ENCODE data around the gene CCDC88B. TPM values are rescaled to one million over a fixed set of nuclear protein-coding genes. Genes with fewer than 3 reads are reported as not detected.

The CCDC88B gene
- total and polyA plus RNA-seq, 9 of the 15 experiments (the other 6 are each of a cell fraction or from before 2014, with no cell fraction given), result 0.13 to 18.1 (median 7.9) TPM

DNA sequence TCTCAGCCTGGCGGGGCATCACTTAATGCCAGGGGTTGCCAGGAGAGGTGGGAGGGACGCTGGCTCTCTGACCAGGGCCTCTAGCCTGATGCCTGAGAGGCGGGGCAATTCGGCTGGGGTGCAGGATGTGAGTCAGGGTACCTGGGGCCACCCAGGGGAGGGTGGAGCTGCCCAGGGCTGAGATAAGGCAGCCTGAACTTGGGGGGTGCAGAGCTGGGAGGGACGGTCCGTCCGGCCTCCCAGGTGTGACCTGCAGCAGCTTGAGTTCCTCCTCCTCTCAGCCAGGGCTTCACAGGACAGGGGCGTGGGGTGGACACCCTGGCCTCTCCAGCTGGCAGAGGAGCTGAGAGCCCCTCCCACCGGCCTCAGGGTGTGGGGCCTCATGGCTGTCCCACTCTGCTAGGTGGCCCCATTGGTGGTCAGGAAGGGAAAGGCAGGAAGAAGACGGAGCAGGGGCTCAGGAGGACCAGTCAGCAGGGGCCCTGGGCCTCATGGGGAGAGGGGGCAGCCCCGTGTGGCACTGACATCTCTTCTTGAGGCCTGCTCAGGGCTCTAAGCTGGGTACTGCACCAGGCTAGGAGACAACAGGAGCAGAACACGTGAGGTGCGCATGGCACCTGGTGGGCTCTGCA lies 18.0 kb downstream of the CCDC88B start (continued):
- TF ChIP-seq, protein P1, sequence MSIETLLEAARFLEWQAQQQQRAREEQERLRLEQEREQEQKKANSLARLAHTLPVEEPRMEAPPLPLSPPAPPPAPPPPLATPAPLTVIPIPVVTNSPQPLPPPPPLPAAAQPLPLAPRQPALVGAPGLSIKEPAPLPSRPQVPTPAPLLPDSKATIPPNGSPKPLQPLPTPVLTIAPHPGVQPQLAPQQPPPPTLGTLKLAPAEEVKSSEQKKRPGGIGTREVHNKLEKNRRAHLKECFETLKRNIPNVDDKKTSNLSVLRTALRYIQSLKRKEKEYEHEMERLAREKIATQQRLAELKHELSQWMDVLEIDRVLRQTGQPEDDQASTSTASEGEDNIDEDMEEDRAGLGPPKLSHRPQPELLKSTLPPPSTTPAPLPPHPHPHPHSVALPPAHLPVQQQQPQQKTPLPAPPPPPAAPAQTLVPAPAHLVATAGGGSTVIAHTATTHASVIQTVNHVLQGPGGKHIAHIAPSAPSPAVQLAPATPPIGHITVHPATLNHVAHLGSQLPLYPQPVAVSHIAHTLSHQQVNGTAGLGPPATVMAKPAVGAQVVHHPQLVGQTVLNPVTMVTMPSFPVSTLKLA (conservative IDR thresholded peaks at IDR 0.05), result no peak
- TF ChIP-seq EZH2 (IDR thresholded peaks at IDR 0.05; ENCODE audit: borderline replicate concordance, low read depth, low read length), result no peak
- TF ChIP-seq PRMT5 (CRISPR knock-in tag; IDR thresholded peaks at IDR 0.05), result no peak
- TF ChIP-seq HNRNPH1 (optimal IDR thresholded peaks at IDR 0.05; ENCODE audit: low read depth, low read length), result no peak
- TF ChIP-seq ZNF253 (CRISPR knock-in tag; conservative IDR thresholded peaks at IDR 0.05), result no peak
- TF ChIP-seq, protein P2, sequence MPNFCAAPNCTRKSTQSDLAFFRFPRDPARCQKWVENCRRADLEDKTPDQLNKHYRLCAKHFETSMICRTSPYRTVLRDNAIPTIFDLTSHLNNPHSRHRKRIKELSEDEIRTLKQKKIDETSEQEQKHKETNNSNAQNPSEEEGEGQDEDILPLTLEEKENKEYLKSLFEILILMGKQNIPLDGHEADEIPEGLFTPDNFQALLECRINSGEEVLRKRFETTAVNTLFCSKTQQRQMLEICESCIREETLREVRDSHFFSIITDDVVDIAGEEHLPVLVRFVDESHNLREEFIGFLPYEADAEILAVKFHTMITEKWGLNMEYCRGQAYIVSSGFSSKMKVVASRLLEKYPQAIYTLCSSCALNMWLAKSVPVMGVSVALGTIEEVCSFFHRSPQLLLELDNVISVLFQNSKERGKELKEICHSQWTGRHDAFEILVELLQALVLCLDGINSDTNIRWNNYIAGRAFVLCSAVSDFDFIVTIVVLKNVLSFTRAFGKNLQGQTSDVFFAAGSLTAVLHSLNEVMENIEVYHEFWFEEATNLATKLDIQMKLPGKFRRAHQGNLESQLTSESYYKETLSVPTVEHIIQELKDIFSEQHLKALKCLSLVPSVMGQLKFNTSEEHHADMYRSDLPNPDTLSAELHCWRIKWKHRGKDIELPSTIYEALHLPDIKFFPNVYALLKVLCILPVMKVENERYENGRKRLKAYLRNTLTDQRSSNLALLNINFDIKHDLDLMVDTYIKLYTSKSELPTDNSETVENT (CRISPR knock-in tag; IDR thresholded peaks at IDR 0.05), result no peak
- TF ChIP-seq SREBF1 (IDR thresholded peaks at IDR 0.05; ENCODE audit: borderline replicate concordance, low read depth, low read length), result no peak
- no peak for TF ChIP-seq ZC3H11A (IDR thresholded peaks at IDR 0.05; ENCODE audit: low read depth, low read length)
- TF ChIP-seq POLR3G (IDR thresholded peaks at IDR 0.05; ENCODE audit: extremely low read depth, insufficient read length, insufficient replicate concordance), result no peak
- TF ChIP-seq, protein P3, sequence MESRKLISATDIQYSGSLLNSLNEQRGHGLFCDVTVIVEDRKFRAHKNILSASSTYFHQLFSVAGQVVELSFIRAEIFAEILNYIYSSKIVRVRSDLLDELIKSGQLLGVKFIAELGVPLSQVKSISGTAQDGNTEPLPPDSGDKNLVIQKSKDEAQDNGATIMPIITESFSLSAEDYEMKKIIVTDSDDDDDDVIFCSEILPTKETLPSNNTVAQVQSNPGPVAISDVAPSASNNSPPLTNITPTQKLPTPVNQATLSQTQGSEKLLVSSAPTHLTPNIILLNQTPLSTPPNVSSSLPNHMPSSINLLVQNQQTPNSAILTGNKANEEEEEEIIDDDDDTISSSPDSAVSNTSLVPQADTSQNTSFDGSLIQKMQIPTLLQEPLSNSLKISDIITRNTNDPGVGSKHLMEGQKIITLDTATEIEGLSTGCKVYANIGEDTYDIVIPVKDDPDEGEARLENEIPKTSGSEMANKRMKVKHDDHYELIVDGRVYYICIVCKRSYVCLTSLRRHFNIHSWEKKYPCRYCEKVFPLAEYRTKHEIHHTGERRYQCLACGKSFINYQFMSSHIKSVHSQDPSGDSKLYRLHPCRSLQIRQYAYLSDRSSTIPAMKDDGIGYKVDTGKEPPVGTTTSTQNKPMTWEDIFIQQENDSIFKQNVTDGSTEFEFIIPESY (CRISPR knock-in tag; IDR thresholded peaks at IDR 0.05), result no peak
- no peak for TF ChIP-seq GTF2A2 (tag; IDR thresholded peaks at IDR 0.05)
- TF ChIP-seq ZNF23 (CRISPR knock-in tag; IDR thresholded peaks at IDR 0.05), result no peak
- TF ChIP-seq ZNF644 (tag; IDR thresholded peaks at IDR 0.05; ENCODE audit: low read depth), result no peak
- TF ChIP-seq MAFK (IDR thresholded peaks at IDR 0.05; ENCODE audit: low read length), result no peak
- TF ChIP-seq FOXJ2 (tag; IDR thresholded peaks at IDR 0.05), result no peak
- TF ChIP-seq, protein P4, sequence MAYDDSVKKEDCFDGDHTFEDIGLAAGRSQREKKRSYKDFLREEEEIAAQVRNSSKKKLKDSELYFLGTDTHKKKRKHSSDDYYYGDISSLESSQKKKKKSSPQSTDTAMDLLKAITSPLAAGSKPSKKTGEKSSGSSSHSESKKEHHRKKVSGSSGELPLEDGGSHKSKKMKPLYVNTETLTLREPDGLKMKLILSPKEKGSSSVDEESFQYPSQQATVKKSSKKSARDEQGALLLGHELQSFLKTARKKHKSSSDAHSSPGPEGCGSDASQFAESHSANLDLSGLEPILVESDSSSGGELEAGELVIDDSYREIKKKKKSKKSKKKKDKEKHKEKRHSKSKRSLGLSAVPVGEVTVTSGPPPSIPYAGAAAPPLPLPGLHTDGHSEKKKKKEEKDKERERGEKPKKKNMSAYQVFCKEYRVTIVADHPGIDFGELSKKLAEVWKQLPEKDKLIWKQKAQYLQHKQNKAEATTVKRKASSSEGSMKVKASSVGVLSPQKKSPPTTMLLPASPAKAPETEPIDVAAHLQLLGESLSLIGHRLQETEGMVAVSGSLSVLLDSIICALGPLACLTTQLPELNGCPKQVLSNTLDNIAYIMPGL (CRISPR knock-in tag; IDR thresholded peaks at IDR 0.05), result no peak
- TF ChIP-seq SUPT5H (IDR thresholded peaks at IDR 0.05), result peak; percentile 26
- no peak for TF ChIP-seq TEAD2 (tag; IDR thresholded peaks at IDR 0.05)
- TF ChIP-seq BACH1 (tag; IDR thresholded peaks at IDR 0.05), result no peak
- no peak for TF ChIP-seq HDAC3 (IDR thresholded peaks at IDR 0.05; ENCODE audit: borderline replicate concordance, partially characterized antibody)
- no peak for TF ChIP-seq CHD1 (IDR thresholded peaks at IDR 0.05; ENCODE audit: low read length)
